MCF 10A (cell line): ENCODE measurements around the gene COL27A1. TPM values are rescaled to one million over a fixed set of nuclear protein-coding genes. Genes with fewer than 3 reads are reported as not detected.

Experiments
- BruUV-seq: library from RNA; stranded (reverse); fragments of 400-500 nt; replicated peaks from 2 replicates; lab custom pipeline; 2021; lab: Mats Ljungman, UMichigan
- CTCF ChIA-PET: fragments of 300-600 bp; sonication (Branson Sonifier 250); formaldehyde crosslinking; extraction: SDS; loops from one replicate; lab custom pipeline; 2021; ENCODE audit warnings: antibody characterized with exemption, inconsistent platforms; lab: Yijun Ruan, JAX
- POLR2A ChIA-PET: fragments of 300-600, 350-650 bp; sonication (Branson Sonifier 250); formaldehyde crosslinking; extraction: SDS; loops from one replicate; lab custom pipeline; 2020; ENCODE audit warnings: antibody characterized with exemption, inconsistent platforms; lab: Yijun Ruan, JAX
- DNase-seq: peaks from one replicate; pipeline ENCODE4 v3.0.0-alpha.2; 2018; ENCODE audit not compliant: unreplicated experiment
- H3K27ac Mint-ChIP-seq: one replicate; pipeline ENCODE4 v1.8.0; 2022; ENCODE audit warnings: mild to moderate bottlenecking, low read depth, mixed read lengths; ENCODE audit not compliant: unreplicated experiment
- H3K27me3 Mint-ChIP-seq: one replicate; pipeline ENCODE4 v1.8.0; 2022; ENCODE audit warnings: mixed read lengths; ENCODE audit not compliant: insufficient read depth, unreplicated experiment
- H3K36me3 Mint-ChIP-seq: one replicate; pipeline ENCODE4 v1.8.0; 2022; ENCODE audit warnings: mild to moderate bottlenecking, moderate library complexity, mixed read lengths; ENCODE audit not compliant: insufficient read depth, unreplicated experiment
- H3K4me1 Mint-ChIP-seq: one replicate; pipeline ENCODE4 v1.8.0; 2022; ENCODE audit warnings: mixed read lengths; ENCODE audit not compliant: insufficient read depth, unreplicated experiment
- H3K4me3 Mint-ChIP-seq: one replicate; pipeline ENCODE4 v1.8.0; 2022; ENCODE audit warnings: mild to moderate bottlenecking, moderate library complexity, mixed read lengths; ENCODE audit not compliant: unreplicated experiment
- H3K9me3 Mint-ChIP-seq: one replicate; pipeline ENCODE4 v1.8.0; 2022; ENCODE audit warnings: mixed read lengths; ENCODE audit not compliant: unreplicated experiment
- intact Hi-C: fragments of 100-400 bp; cut with micrococcal nuclease; formaldehyde crosslinking; loops from 2 replicates; pipeline ENCODE4 v1.14.1; 2022
- total RNA-seq: library from RNA; stranded (reverse); gene quantifications from 2 replicates; pipeline ENCODE4 v1.2.3, GENCODE V29; 2022
- TF ChIP-seq, protein P1 (sequence below): fragments of 200-600 bp; IDR thresholded peaks from one replicate; pipeline ENCODE4 v1.8.0; 2022; ENCODE audit warnings: antibody characterized with exemption, mild to moderate bottlenecking; ENCODE audit not compliant: unreplicated experiment

Gene COL27A1
- total RNA-seq, 1 experiment from 2014 or later, result 2.9 TPM

DNA sequence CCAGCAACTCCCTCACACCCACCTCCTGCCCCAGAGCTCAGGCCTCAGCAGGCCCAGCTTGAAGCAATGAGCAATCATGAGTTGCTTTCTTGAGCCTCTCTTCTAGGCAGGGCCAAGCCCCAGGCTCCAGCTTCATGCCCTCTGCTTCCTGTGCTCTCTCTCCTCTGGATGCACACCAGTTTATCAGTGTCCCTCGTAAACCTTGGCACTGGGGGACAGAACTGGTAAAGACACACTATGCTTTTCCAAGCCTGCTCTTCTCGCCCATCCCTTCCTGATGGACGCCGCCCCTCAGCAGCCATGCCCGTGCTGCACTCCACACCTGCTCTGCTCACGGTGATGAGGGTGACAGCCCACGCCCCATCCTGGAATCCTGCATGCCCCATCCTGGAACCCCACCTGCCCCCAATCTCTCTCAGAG lies 118.1 kb downstream of the COL27A1 start:
- no peaks in the 10 kb centered on the region for H3K27me3 Mint-ChIP-seq
- no peaks in the 10 kb centered on the region for H3K9me3 Mint-ChIP-seq
- H3K4me1 Mint-ChIP-seq, result peaks cover 21% of the 10 kb centered on the region
- ChIA-PET POLR2A (interaction anchor here (0.6 kb wide), 1 partner anchor 37 kb away, joined by 3 read pairs; no protein-coding TSS in a partner anchor), CTCF (interaction anchor here (0.6 to 1.0 kb wide), 2 partner anchors 191 to 652 kb away, joined by 3 to 4 read pairs; no protein-coding TSS in a partner anchor)
- intact Hi-C loops, result no loop called here
- no TSS peak for BruUV-seq
- H3K27ac Mint-ChIP-seq, result no peak overlapping the region
- no peak overlapping the region for H3K4me3 Mint-ChIP-seq
- no peak for DNase-seq
- H3K36me3 Mint-ChIP-seq, result peaks cover 6% of the 10 kb centered on the region
- TF ChIP-seq, protein P1, sequence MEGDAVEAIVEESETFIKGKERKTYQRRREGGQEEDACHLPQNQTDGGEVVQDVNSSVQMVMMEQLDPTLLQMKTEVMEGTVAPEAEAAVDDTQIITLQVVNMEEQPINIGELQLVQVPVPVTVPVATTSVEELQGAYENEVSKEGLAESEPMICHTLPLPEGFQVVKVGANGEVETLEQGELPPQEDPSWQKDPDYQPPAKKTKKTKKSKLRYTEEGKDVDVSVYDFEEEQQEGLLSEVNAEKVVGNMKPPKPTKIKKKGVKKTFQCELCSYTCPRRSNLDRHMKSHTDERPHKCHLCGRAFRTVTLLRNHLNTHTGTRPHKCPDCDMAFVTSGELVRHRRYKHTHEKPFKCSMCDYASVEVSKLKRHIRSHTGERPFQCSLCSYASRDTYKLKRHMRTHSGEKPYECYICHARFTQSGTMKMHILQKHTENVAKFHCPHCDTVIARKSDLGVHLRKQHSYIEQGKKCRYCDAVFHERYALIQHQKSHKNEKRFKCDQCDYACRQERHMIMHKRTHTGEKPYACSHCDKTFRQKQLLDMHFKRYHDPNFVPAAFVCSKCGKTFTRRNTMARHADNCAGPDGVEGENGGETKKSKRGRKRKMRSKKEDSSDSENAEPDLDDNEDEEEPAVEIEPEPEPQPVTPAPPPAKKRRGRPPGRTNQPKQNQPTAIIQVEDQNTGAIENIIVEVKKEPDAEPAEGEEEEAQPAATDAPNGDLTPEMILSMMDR, result no peak

DNA sequence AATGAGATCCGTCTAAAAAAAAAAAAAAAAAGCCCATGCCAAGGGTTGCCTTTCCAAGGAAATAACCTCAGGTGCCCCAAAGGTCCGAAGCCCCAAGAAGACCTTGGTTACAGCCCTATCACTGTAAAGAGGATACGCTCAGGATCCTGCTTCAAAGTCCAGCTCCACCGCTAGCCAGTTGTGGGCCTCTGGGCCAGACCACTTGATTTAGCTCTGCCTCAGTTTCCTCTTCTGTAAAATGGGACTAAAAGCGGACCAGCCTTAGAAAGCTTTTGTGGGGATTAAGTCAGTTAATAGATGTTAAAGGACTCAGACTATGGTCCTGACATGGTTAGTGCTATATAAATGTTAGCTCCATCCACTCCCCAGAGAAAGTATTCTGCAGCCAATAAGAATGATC lies 118.9 kb downstream of the COL27A1 start:
- POLR2A ChIA-PET, result no interaction called here

GRCh38 chr9:114275246-114276004 lies 120.1 kb downstream of the COL27A1 start:
- POLR2A ChIA-PET, result no interaction called here
- Mint-ChIP-seq H3K27me3 (no peaks in the 10 kb centered on the region), H3K36me3 (no peaks in the 10 kb centered on the region), H3K27ac (no peak overlapping the region), H3K4me1 (peaks cover 33% of the 10 kb centered on the region), H3K9me3 (no peaks in the 10 kb centered on the region), H3K4me3 (no peak overlapping the region)
- TF ChIP-seq, protein P1, result no peak
- no TSS peak for BruUV-seq
- DNase-seq, result peak; percentile 27
- intact Hi-C loops, result no loop called here
- CTCF ChIA-PET, result interaction anchor here (0.6 to 1.5 kb wide), 2 partner anchors 16 to 1345 kb away, joined by 3 to 5 read pairs; no protein-coding TSS in a partner anchor

More for the DNA sequence above, 118.9 kb downstream of the COL27A1 start:
- Mint-ChIP-seq H3K9me3 (no peaks in the 10 kb centered on the region), H3K27me3 (no peaks in the 10 kb centered on the region), H3K4me1 (peaks cover 29% of the 10 kb centered on the region), H3K27ac (no peak overlapping the region), H3K4me3 (no peak overlapping the region), H3K36me3 (no peaks in the 10 kb centered on the region)
- BruUV-seq, result no TSS peak
- DNase-seq, result no peak
- intact Hi-C loops, result no loop called here
- TF ChIP-seq, protein P1, result no peak
- CTCF ChIA-PET, result interaction anchor here (0.7 to 1.5 kb wide), 3 partner anchors 17 to 999 kb away, joined by 4 to 6 read pairs (median 5); no protein-coding TSS in a partner anchor
